Superior temporal gyrus (tissue), 1 donor: ENCODE data around the gene AKR7A3.
"Not testable (repeated sequence)": the region's sequence is repeated elsewhere in the genome, so short reads cannot be mapped to it uniquely, and the experiment has no call there.

ENCODE experiments used
- DNase-seq: peaks from one replicate; pipeline ENCODE4 v3.0.0-alpha.2; 2016; ENCODE audit errors: extremely low spot score

The AKR7A3 gene

DNA sequence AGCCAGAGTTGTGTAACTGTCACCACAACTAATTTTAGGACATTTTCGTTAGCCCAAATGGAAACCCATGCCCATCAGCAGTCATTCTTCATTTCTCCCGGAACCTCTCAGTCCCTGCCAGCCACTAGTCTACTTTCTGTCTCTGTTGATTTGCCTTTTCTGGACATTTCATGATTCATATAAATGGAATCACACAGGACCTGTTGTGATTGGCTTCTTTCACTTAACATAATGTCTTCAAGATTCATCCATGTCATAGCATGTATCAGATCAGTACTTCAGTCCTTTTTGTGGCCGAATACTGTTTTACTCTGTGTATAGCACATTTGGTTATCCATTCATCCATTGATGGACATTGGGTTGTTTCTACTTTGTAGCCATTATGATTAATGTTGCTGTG, 30.6 kb upstream of the AKR7A3 start:
- DNase-seq = no peak

DNA sequence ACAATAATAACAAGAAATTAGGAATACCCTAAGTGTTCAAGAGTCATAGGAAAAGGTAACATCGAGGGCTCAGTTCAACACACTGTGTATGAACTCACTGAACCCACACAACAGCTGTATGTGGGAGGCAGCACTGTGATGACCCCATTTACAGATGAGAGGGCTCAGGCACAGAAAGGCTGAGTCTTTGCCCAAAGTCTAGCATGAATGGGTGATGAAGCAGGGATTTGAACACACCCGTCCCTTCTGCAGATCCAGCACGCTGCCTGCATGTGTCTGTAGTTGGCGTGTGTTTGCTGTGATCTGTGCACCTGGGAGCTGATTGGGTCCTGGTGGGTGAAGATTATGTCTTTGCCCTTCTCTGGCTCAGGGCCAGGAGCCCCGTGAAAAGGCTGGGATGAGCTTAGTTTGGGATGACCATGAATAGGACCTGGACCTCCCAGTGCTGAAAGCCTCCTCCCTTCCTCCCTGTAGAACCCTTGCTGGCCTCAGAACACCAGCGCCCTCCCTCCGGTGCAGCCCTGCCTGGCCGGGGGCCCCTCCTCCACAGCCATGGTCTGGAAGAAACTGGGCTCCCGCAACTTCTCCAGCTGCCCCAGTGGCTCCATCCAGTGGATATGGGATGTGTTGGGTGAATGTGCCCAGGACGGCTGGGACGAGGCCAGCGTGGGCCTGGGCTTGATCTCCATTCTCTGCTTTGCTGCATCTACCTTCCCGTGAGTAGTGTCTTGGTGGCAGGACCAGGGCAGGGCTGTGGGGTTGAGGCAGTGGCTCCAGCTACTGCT, 28.7 kb upstream of the AKR7A3 start:
- no peak for DNase-seq

DNA sequence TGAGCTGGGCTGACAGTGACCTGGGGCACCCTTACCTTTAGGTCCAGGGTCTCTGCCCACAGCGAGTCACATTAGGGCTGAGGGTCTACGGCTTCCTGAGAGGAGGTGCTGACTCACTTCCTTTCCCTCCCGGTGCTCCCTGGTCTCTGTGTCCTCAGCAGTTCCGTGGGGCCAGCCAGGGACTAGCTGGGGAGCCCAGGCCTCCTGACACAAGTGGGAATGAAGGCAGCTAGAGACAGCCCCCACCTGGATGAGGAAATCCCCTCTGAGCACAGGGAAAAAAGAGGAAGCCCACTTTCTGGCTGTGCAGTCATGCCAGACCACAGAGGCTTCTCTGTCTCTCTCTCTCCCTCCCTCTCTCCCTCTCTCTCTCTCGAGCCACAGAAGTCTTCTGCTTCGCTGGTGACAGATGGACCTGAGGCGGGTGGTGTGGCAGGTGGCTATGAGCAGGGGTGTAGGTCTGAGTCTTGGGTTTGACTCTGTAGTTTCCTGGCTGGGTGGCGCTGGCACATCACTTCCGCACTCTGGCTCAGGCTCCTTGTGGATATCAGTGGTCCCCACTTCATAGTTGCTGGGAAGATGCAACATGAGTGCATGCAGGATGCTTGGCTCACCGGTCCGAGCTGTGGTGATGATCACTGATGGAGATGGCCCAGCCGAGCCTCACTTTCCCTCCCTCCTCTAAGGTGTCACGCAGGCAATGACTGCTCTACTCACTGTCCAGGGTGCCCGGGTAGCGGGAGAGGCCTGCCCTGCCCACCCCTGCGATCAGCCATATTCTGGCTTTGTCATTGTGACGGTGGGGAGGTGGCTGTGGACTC, 27.0 kb upstream of the AKR7A3 start:
- no peak for DNase-seq

DNA sequence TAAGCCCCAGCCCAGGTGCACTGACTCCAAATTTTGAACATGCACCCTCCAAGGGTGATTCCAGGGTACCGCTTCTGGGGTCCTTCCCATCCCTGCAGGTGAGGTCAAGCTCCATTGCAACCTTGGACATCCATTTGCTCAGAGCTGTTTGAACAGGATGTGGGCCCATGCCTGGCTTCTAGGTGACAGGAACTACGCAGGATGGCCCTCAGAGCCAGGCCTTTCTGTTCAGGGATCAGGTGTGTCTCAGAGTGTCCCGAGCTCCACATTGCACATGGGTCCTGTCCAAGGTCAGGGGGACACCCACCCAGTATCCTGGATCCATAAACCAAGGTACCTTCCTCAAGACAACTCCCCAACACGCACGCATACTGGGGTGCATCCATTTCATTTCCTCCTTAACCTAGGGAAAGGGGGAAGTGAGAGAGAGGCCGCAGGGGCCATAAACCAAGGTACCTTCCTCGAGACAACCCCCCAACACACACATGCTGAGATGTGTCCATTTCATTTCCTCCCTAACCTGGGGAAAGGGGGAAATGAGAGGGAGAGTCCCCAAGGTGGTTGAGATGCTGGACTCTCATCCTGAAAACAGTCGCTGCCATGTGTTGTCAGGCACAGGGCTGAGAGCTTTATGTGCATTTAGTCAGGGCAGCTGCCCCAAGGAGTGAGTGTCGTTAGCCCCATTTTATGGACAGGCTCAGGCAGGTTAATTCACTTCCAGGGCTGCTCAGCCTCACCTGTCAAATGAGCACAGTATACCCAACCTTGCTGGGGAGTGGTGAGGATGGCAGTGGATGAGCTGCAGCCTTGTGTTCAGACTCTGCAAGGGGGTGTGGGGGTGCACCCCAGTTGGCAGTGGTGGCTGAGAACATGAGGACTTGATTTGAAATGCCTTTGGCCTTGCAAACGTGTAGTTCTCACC, 25.7 kb upstream of the AKR7A3 start:
- no peak for DNase-seq

DNA sequence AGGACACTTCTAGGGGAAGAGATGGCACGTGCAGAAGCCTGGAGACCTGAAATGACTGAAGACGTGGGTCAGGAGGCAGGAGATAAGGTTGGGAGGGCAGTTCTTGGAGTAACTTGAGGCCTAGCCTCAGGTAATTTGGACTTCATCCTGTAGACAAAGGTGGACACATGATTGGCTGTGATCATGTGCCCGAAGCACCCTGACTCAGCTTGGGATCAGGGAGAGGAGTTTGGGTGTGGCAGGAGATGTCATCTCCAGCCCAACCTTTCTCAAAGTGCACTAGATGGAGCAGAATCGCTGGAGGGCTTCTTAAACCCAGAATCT, 25.0 kb upstream of the AKR7A3 start:
- DNase-seq = no peak

DNA sequence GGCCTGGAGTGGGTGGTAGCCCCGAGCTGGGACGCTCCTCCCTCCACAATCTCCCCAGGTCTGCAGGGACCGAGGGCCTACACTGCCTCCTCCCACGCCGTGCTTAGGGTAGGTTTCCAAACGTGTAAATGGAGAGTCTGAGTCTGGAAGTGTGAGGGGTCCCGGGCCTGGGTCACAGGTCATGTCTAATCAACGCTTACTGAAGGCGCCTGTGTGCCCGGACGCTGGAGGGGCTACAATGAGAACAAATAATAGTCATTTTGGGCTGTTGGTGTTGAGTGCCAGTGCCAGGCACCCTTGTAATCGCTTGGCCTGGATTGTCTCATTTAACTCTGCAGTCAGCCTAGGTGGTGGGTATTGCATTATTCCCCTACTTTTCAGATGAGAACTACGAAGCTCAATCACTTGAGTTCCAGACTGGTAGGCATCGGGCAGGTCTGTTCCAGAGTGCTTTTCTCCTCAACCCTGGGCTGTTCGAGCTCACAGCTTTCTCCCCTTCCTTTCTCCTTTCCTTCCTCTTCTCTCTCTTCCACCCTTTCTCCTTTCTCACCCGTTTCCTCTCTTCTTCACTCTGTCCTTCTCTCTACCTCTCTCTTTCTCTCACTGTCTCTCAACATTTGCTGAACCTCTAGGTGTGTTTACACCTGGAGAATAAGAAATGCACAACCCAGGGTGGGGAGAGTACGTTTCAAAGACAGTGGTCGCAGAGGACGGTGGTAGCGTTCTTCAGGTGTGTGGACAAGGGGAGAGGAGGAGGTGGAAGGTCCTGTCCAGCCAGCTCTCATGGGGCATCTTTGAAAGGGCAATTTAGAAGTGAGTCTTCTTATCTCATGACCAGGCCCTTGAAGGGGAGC, 24.4 kb upstream of the AKR7A3 start:
- peak; percentile 18 for DNase-seq

DNA sequence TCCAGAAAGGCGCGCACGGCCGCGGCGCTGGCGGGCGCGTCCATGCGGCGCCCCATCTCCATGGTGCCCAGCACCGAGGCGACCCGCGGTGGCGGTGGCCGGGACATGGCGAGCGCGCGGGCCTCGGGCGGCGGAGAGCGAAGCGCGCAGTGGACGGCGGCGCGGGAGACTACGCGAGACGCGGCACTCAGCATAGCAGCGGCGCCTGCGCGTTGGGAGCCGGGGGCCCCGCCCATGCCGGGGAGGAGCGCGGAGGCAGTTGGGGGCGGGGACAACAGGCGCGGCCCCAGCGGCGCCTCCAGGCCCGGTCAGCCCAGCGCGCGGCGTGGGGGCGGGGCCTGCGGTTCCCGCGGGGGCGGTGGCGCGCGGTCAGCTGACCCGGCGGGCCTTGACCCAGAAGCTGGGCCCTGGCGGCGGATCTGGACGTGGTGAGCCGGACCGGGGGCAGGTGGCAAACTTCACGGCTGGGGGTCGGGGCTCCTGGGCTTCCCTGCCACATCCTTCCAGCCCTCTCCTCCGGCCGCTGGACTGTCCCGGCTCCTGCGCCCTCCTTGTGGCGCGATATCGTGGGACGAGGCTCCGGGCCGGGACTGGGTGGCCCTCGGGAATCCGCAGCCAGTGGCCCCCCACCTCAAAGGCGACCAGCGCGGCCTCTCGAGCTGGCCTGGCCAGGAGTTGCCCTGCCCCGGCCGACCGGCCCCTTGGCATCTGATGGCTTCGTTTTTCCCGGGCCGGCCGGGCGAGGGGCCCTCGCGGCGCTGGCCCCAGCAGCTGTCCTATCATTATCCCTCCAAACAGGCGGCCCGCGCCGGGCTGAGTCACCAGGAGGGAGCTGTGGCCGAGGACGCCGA, 23.6 kb upstream of the AKR7A3 start, which contains the start of the genes AKR7A2 and SLC66A1:
AKR7A2 (minus strand) TSS at position 214 of the 851 bp plus-strand sequence; CDS start at position 194, 20 bp downstream.
SLC66A1 (plus strand) TSS at position 396 of the 851 bp plus-strand sequence. CDS start 5,352 bp downstream, outside the sequence.
- peak; percentile 94 for DNase-seq

DNA sequence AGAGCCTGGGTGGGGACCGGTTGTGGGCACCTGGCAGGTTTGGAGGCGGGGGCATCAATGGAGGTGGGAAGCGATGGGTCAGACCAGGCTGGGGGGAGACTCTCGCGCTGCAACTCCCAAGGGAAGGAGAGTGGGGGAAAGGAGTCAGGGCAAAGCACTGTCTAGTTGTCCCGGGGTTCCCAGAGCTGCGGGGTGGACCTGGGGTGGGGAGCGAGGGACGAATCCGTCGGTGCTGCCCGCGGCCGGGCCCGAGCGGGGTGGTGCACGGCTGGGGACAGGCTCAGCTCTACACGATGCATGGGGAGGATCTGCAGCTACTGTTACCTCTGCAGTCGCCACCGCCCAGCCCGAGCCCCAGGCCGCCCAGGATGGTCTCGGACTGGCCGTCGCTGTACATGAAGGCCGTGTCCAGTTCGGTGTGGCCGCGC, 22.9 kb upstream of the AKR7A3 start:
- DNase-seq = no peak

DNA sequence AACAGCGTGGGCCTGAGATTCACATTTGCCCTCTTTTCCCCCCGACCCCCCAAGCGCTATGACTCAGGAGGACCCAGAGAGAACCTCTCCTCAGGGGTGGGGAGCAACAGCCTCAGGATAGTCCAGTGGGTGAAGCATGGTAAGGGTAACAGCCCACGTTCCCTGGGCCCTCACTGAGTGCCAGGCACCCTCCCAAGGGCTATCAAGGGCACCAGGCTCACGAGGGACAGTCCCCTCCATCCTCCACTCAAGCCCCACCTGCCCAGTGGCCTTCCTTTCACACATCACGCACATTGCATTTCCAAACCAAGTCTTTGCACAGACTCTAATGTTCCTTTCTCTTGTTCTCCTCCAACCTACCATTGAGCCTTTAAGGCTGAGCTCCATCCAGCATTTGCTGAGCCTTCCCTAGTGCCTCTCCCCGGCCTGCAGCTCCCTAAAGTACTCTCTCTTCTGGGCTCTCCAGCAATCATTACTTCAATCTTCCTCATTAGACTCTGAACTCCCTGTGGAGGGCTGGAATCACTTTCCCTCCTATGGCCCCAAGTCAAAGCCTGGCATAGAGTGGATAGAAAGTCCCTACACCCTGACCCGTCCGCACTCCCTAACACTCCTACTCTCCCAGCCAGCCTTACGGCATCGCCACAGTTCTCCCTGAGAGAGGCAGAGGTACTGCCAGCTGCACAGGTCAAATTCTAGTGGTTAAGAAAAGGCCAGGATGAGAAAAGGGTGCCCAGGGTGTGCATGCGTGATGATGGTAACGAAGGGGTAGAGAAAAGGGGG, 22.3 kb upstream of the AKR7A3 start:
- peak; percentile 13 for DNase-seq

DNA sequence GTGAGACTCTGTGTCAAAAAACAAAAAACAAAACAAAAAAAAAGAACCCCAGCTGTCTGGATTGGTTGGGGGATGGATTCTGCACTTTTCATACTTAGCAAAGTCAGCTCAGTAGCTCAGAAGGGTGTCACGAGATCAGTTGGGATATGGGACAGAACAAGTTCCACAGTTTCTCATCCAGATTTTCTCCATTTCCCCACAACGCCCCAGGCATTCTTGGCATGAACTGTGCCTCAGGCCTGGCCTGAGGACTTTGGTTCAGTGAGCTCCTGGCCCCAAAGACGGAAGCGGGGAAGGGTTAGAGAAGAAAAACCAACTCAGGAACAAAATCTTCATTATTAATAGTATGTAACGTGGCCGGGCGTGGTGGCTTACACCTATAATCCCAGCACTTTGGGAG, 21.5 kb upstream of the AKR7A3 start:
- no peak for DNase-seq

DNA sequence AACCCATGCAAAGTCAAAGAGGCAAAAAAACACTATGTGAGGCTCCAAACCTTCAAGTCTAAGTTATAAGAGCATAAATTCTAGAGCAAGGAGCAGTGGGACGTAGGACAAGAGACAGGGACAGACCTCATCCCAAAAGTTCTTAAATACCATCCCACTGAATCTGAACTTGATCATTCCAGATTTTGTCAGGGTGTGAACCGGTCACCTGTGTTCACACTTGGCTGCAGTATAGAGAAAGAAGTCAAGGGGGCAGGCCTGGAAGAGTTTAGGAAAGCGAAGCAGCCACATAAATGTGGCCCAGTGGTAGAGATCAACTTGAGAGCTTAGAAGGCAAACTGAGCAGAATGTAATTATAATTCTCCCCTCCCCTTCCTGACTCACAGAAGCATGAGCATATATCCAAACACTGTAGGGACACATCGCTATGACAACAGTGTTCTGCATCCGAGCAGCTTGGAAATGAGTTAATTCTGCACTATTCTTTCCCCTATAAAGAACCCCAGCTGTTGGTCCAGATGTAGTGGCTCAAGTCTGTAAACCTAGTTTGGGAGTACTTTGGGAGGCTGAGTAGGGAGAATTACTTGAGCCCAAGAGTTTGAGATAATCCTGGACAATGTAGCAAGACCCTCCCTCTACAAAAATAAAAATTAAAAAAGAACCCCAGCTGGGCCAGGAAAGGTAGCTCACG, 20.7 kb upstream of the AKR7A3 start:
- no peak for DNase-seq

DNA sequence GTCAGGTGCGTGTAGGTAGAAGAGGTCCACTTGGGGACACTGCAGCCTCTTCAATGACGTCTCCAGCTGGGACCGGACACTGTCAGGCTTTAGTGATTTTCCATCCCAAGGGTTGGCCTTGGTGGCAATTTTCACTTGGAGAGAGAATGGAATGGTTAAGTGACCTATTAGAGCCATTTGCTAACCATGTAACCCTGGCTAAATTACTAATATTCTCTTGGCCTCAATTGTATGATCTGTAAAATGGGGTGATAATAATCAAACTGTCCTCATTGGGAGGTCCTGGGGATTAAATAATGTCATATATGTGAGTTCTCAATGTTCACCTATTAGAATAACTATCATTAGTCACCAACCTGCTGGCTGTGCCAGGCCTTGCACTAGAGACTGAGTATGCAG, 19.9 kb upstream of the AKR7A3 start:
- no peak for DNase-seq

DNA sequence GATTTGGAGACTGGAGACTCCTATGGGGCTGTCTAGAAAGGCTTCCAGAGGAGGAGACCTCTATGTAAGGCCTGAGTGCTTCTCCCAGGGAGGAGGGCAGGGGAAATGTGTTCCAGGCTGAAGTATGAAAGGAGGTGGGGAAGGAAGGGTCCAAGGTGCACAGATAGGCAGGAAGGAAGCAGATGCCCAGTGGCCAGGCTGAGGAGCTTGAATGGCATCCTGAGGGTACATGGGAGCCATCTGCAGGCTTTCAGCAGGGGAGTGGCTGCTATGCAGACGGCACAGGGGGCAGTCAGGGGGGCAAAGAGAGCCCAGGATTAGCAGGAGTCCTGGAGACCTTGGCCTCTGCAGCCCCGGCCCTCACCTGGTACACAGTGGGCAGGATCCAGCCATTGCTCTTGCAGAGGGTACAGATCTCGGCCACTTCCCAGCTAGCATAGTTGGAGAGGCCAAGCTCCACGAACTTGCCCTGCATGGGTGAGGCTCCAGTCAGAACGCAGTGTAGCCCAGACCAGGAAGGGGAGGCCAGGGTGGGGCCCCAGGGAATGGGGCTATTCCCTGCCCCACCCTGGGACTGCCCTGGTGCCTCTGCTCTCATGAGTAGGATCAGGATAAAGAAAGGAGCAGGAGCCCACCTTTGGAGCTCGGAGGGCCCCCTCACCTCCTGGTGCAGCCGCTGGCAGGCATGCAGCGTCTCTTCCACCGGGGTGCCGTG, 19.4 kb upstream of the AKR7A3 start:
- no peak for DNase-seq

DNA sequence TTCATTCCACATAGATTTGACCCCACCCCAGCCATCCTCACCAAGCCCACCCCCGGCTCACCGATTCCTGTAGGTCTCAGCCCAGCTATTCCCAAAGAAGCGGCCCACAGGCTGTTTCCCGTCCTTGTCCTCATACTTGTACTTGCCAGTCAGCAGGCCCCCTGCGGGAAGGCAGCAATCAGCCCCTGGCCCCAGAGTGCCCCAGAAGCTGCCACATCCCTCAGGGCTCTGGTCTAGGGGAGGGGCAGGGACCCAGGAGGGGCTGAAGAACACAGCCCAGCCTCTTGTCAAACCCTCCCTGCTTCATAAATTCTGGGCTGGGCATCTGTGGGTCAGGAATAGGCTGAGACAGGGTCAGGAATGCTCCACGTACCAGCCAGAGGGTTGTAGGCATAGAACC, 18.4 kb upstream of the AKR7A3 start:
- DNase-seq = no peak

DNA sequence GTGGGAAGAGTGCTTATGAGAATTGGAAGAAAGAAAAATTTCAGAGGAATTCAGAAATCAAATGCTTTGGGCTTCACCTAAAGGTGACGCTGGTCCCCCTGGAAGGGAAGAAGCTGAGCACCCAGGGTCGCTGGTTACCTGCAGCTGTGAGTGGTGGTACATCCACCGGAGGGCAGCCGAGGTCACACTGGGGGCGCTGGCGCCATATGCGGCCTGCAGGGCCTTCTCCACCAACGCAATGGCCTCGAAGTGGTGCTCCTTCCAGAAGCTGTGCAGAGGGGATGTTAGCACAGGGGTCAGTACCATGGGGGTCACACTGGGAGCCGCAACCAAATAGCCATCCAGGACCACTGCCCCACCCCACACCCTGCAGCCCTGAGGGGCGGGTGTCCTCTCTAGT, 17.3 kb upstream of the AKR7A3 start:
- DNase-seq = no peak

DNA sequence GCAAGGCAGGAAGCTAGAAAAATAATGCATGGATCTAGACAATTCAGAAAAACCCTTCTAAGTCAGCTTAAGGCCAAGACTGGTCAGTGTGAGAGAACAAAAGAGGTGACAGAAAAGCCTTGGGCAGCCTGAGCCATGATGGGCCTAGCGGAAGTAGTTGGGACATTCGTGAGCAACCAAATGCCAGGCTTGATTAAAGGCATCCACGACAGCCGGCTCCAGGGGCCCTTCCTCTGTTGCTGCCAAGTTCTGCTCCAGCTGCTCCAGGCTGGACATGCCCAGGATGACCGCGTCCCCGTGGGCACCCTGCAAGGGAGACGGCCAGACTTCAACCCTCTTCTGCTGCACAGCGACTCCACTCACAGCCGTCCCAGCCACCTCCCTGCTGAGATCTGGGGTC, 15.5 kb upstream of the AKR7A3 start:
- not testable (repeated sequence) for DNase-seq

DNA sequence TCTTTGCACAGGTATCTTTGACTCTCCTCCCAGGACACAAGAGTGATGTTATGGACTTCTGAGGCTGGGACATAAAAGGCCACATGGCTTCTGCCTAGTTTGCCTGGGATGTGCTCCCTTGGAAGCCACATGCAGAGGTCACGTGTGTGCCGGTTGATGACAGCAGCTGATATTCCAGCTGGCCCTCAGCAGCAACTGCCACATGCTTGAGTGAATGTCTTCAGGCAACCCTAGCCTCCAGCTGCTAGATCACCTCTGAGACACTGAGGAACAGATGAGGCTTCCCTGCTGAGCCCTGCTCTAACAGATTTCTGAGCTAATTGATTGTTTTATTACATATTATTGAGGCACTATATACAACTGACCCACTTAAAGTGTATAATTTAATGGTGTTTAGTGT, 11.6 kb upstream of the AKR7A3 start:
- no peak for DNase-seq

DNA sequence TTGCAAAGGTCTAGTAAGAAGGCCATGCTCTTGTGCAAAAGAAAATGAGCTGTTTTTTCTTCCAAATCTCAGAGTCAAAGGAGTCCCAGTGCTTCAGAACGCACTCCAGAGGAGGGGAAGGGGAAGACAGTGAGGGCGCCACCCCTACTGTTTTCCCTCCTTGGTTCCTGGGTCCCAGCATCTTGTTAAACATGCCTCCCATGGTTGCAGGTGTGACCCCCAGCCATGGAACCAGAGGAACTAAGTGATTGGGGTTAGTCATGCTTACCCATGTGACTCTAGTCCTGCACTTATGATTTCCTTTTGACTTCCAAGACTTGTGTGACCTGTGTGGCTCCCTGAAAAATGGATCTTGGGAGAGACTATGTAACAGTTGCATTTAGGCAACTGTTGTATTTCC, 6.1 kb upstream of the AKR7A3 start:
- DNase-seq = no peak
